ENCODE results near the gene WAS. TPM values are rescaled to one million over a fixed set of nuclear protein-coding genes. Genes with fewer than 3 reads are reported as not detected.
"Not testable (repeated sequence)": the region's sequence is repeated elsewhere in the genome, so short reads cannot be mapped to it uniquely, and the experiment has no call there.

Gene WAS
- total RNA-seq, 1 donor from 2014 or later: 2.7 TPM

GRCh38 chrX:48648336-48648751, 35.3 kb upstream of the WAS start:
- TF ChIP-seq, protein P1, sequence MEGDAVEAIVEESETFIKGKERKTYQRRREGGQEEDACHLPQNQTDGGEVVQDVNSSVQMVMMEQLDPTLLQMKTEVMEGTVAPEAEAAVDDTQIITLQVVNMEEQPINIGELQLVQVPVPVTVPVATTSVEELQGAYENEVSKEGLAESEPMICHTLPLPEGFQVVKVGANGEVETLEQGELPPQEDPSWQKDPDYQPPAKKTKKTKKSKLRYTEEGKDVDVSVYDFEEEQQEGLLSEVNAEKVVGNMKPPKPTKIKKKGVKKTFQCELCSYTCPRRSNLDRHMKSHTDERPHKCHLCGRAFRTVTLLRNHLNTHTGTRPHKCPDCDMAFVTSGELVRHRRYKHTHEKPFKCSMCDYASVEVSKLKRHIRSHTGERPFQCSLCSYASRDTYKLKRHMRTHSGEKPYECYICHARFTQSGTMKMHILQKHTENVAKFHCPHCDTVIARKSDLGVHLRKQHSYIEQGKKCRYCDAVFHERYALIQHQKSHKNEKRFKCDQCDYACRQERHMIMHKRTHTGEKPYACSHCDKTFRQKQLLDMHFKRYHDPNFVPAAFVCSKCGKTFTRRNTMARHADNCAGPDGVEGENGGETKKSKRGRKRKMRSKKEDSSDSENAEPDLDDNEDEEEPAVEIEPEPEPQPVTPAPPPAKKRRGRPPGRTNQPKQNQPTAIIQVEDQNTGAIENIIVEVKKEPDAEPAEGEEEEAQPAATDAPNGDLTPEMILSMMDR (IDR thresholded peaks at IDR 0.05; ENCODE audit: unreplicated experiment): no peak
- Mint-ChIP-seq H3K9me3 (ENCODE audit: unreplicated experiment) (no peaks in the 10 kb centered on the region), H3K4me3 (ENCODE audit: unreplicated experiment) (no peak overlapping the region), H3K27me3 (ENCODE audit: unreplicated experiment) (peaks cover 2% of the 10 kb centered on the region), H3K4me1 (ENCODE audit: unreplicated experiment) (no peaks in the 10 kb centered on the region), H3K27ac (ENCODE audit: unreplicated experiment) (no peak overlapping the region), H3K36me3 (ENCODE audit: low read depth, unreplicated experiment) (no peaks in the 10 kb centered on the region)
- peak; percentile 15 for DNase-seq (ENCODE audit: low spot score)

- Mint-ChIP-seq H3K9me3 (ENCODE audit: unreplicated experiment) (no peaks in the 10 kb centered on the region), H3K4me1 (ENCODE audit: unreplicated experiment) (no peaks in the 10 kb centered on the region), H3K27me3 (ENCODE audit: unreplicated experiment) (peaks cover under 1% of the 10 kb centered on the region), H3K4me3 (ENCODE audit: unreplicated experiment) (no peak overlapping the region), H3K27ac (ENCODE audit: unreplicated experiment) (no peak overlapping the region), H3K36me3 (ENCODE audit: low read depth, unreplicated experiment) (no peaks in the 10 kb centered on the region)
- DNase-seq (ENCODE audit: low spot score): no peak
- TF ChIP-seq, protein P1 (IDR thresholded peaks at IDR 0.05; ENCODE audit: unreplicated experiment): no peak
Observed at GRCh38 chrX:48649102-48649501, 34.5 kb upstream of the WAS start.

GRCh38 chrX:48652055-48652579, 31.5 kb upstream of the WAS start:
- not testable (repeated sequence) for H3K36me3 Mint-ChIP-seq (ENCODE audit: low read depth, unreplicated experiment); H3K9me3 Mint-ChIP-seq (ENCODE audit: unreplicated experiment); H3K4me1 Mint-ChIP-seq (ENCODE audit: unreplicated experiment); H3K4me3 Mint-ChIP-seq (ENCODE audit: unreplicated experiment); H3K27ac Mint-ChIP-seq (ENCODE audit: unreplicated experiment); DNase-seq (ENCODE audit: low spot score); H3K27me3 Mint-ChIP-seq (ENCODE audit: unreplicated experiment)

GRCh38 chrX:48654746-48655145, 28.9 kb upstream of the WAS start:
- not testable (repeated sequence) for H3K9me3 Mint-ChIP-seq (ENCODE audit: unreplicated experiment); H3K4me1 Mint-ChIP-seq (ENCODE audit: unreplicated experiment); H3K27ac Mint-ChIP-seq (ENCODE audit: unreplicated experiment); H3K4me3 Mint-ChIP-seq (ENCODE audit: unreplicated experiment); H3K36me3 Mint-ChIP-seq (ENCODE audit: low read depth, unreplicated experiment); DNase-seq (ENCODE audit: low spot score); H3K27me3 Mint-ChIP-seq (ENCODE audit: unreplicated experiment)

- H3K36me3 Mint-ChIP-seq (ENCODE audit: low read depth, unreplicated experiment); H3K27me3 Mint-ChIP-seq (ENCODE audit: unreplicated experiment); H3K4me3 Mint-ChIP-seq (ENCODE audit: unreplicated experiment); H3K27ac Mint-ChIP-seq (ENCODE audit: unreplicated experiment); DNase-seq (ENCODE audit: low spot score); H3K9me3 Mint-ChIP-seq (ENCODE audit: unreplicated experiment); H3K4me1 Mint-ChIP-seq (ENCODE audit: unreplicated experiment): not testable (repeated sequence)
Observed at GRCh38 chrX:48659686-48660085, 23.9 kb upstream of the WAS start.

DNA sequence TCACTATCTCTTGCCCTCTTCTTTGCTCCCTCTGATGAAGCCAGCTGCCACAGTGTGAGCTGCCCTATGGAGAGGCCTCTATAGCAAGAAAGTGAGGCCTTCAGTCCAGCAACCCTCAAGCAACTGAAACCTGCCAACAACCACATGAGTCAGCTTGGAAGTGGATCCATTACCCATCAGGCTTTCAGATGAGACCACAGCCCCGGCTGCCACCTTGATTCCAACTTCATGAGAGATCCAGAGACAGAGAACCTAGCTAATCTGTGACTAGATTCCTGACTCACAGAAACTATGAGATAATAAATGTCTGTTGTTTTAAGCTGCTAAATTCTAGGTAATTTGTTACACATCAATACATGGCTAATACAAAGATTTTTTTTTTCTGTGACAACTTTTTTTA, 20.4 kb upstream of the WAS start:
- DNase-seq (ENCODE audit: low spot score): no peak
- Mint-ChIP-seq H3K9me3 (ENCODE audit: unreplicated experiment) (peaks cover 5% of the 10 kb centered on the region), H3K4me3 (ENCODE audit: unreplicated experiment) (no peak overlapping the region), H3K27ac (ENCODE audit: unreplicated experiment) (no peak overlapping the region), H3K27me3 (ENCODE audit: unreplicated experiment) (peaks cover 3% of the 10 kb centered on the region), H3K4me1 (ENCODE audit: unreplicated experiment) (no peaks in the 10 kb centered on the region), H3K36me3 (ENCODE audit: low read depth, unreplicated experiment) (no peaks in the 10 kb centered on the region)
- TF ChIP-seq, protein P1 (IDR thresholded peaks at IDR 0.05; ENCODE audit: unreplicated experiment): no peak
